ENCODE data around the gene FAS. TPM values are rescaled to one million over a fixed set of nuclear protein-coding genes. Genes with fewer than 3 reads are reported as not detected.
A peak's percentile ranks its signal among the peaks of the same experiment; 100 is the strongest.
"Not testable (repeated sequence)": the region's sequence is repeated elsewhere in the genome, so short reads cannot be mapped to it uniquely, and the experiment has no call there.

FAS gene
- total RNA-seq, 2 experiments from 2014 or later: 48.6 to 49.0 TPM

GRCh38 chr10:89001729-89002072 lies 11.1 kb downstream of the FAS start:
- DNase-seq (no peak), ATAC-seq (no peak)
- POLR2A ChIA-PET: interaction anchor here (1.3 to 4.2 kb wide), 5 partner anchors 10 to 162 kb away, joined by 3 to 56 read pairs (median 4); partner anchors contain the start of gene FAS
- H3K4me3 Mint-ChIP-seq: peak overlapping the region; percentile 57
- TF ChIP-seq CTCF (IDR thresholded peaks at IDR 0.05): no peak
- peak overlapping the region; percentile 69 for H3K27ac Mint-ChIP-seq
- no peaks in the 10 kb centered on the region for H3K27me3 Mint-ChIP-seq
- H3K36me3 Mint-ChIP-seq (ENCODE audit: low read depth): peaks cover 22% of the 10 kb centered on the region
- H3K9me3 Mint-ChIP-seq: no peaks in the 10 kb centered on the region
- peaks cover 60% of the 10 kb centered on the region for H3K4me1 Mint-ChIP-seq (ENCODE audit: low read depth)
- intact Hi-C loops (cut with micrococcal nuclease): loop anchor here (5.0 kb wide), 1 partner anchor 64 kb away; no protein-coding TSS in a partner anchor
- CTCF ChIA-PET: interaction anchor here (0.7 to 3.8 kb wide), 7 partner anchors 10 to 216 kb away, joined by 3 to 15 read pairs (median 4); partner anchors contain the start of gene FAS

GRCh38 chr10:89002226-89002978 lies 11.8 kb downstream of the FAS start:
- intact Hi-C loops (cut with micrococcal nuclease): loop anchor here (5.0 kb wide), 1 partner anchor 65 kb away; no protein-coding TSS in a partner anchor
- no peak overlapping the region for H3K4me3 Mint-ChIP-seq
- H3K27me3 Mint-ChIP-seq: no peaks in the 10 kb centered on the region
- ATAC-seq (peak; percentile 28), DNase-seq (no peak)
- CTCF ChIA-PET: interaction anchor here (0.9 to 3.8 kb wide), 3 partner anchors 27 to 216 kb away, joined by 4 to 15 read pairs (median 13); no protein-coding TSS in a partner anchor
- POLR2A ChIA-PET: interaction anchor here (0.7 to 4.2 kb wide), 5 partner anchors 11 to 161 kb away, joined by 3 to 56 read pairs (median 4); partner anchors contain the start of gene FAS
- H3K27ac Mint-ChIP-seq: peak overlapping the region; percentile 69
- no peaks in the 10 kb centered on the region for H3K9me3 Mint-ChIP-seq
- no peak for TF ChIP-seq CTCF (IDR thresholded peaks at IDR 0.05)
- H3K36me3 Mint-ChIP-seq (ENCODE audit: low read depth): peaks cover 25% of the 10 kb centered on the region
- H3K4me1 Mint-ChIP-seq (ENCODE audit: low read depth): peaks cover 53% of the 10 kb centered on the region

- H3K4me1 Mint-ChIP-seq (ENCODE audit: low read depth): peaks cover 48% of the 10 kb centered on the region
- no peak overlapping the region for H3K27ac Mint-ChIP-seq
- DNase-seq: no peak
- H3K4me3 Mint-ChIP-seq: no peak overlapping the region
- H3K36me3 Mint-ChIP-seq (ENCODE audit: low read depth): peaks cover 33% of the 10 kb centered on the region
- CTCF ChIA-PET: interaction anchor here (0.7 to 1.2 kb wide), 9 partner anchors 9 to 214 kb away, joined by 3 to 7 read pairs (median 4); no protein-coding TSS in a partner anchor
- intact Hi-C loops (cut with micrococcal nuclease): loop anchor here (5.0 kb wide), 1 partner anchor 66 kb away; no protein-coding TSS in a partner anchor
- no peaks in the 10 kb centered on the region for H3K9me3 Mint-ChIP-seq
- ATAC-seq: peak; percentile 46
- no peak for TF ChIP-seq CTCF (IDR thresholded peaks at IDR 0.05)
- H3K27me3 Mint-ChIP-seq: no peaks in the 10 kb centered on the region
- POLR2A ChIA-PET: interaction anchor here (0.5 to 4.2 kb wide), 3 partner anchors 12 to 207 kb away, joined by 3 to 56 read pairs (median 4); partner anchors contain the start of gene FAS
Measured at GRCh38 chr10:89003344-89003743, 12.7 kb downstream of the FAS start.

GRCh38 chr10:89007129-89007893 lies 16.7 kb downstream of the FAS start:
- POLR2A ChIA-PET: interaction anchor here (0.9 to 2.0 kb wide), 3 partner anchors 9 to 17 kb away, joined by 3 to 5 read pairs (median 4); partner anchors contain the start of gene FAS
- H3K27ac Mint-ChIP-seq: no peak overlapping the region
- H3K4me3 Mint-ChIP-seq: no peak overlapping the region
- ATAC-seq (no peak), DNase-seq (no peak)
- intact Hi-C loops (cut with micrococcal nuclease): no loop called here
- peaks cover 60% of the 10 kb centered on the region for H3K36me3 Mint-ChIP-seq (ENCODE audit: low read depth)
- H3K27me3 Mint-ChIP-seq: no peaks in the 10 kb centered on the region
- H3K9me3 Mint-ChIP-seq: no peaks in the 10 kb centered on the region
- H3K4me1 Mint-ChIP-seq (ENCODE audit: low read depth): peaks cover 16% of the 10 kb centered on the region
- TF ChIP-seq CTCF (IDR thresholded peaks at IDR 0.05): no peak
- CTCF ChIA-PET: interaction anchor here (0.8 to 4.3 kb wide), 6 partner anchors 17 to 211 kb away, joined by 3 to 24 read pairs (median 7); no protein-coding TSS in a partner anchor

GRCh38 chr10:89018700-89019346 lies 28.2 kb downstream of the FAS start:
- H3K4me3 Mint-ChIP-seq; DNase-seq; H3K9me3 Mint-ChIP-seq; intact Hi-C loops (cut with micrococcal nuclease); H3K27me3 Mint-ChIP-seq; H3K4me1 Mint-ChIP-seq (ENCODE audit: low read depth); H3K27ac Mint-ChIP-seq; POLR2A ChIA-PET; ATAC-seq: not testable (repeated sequence)
- H3K36me3 Mint-ChIP-seq (ENCODE audit: low read depth): peaks cover 52% of the 10 kb centered on the region
- CTCF ChIA-PET: interaction anchor here (3.9 to 4.8 kb wide), 2 partner anchors 12 to 84 kb away, joined by 27 to 29 read pairs; no protein-coding TSS in a partner anchor

Data from activated CD8-positive, alpha-beta T cell treated with anti-CD3 and anti-CD28 coated beads for 36 hours (primary cell).